ENCODE results near the gene SCN3B. TPM values are rescaled to one million over a fixed set of nuclear protein-coding genes. Genes with fewer than 3 reads are reported as not detected.
"Not testable (repeated sequence)": the region's sequence is repeated elsewhere in the genome, so short reads cannot be mapped to it uniquely, and the experiment has no call there.

The SCN3B gene
- total and polyA plus RNA-seq, 2 donors (not counting 1 experiment from before 2014, with no cell fraction given): under 0.01 to 0.03 TPM

- TF ChIP-seq, protein P1, sequence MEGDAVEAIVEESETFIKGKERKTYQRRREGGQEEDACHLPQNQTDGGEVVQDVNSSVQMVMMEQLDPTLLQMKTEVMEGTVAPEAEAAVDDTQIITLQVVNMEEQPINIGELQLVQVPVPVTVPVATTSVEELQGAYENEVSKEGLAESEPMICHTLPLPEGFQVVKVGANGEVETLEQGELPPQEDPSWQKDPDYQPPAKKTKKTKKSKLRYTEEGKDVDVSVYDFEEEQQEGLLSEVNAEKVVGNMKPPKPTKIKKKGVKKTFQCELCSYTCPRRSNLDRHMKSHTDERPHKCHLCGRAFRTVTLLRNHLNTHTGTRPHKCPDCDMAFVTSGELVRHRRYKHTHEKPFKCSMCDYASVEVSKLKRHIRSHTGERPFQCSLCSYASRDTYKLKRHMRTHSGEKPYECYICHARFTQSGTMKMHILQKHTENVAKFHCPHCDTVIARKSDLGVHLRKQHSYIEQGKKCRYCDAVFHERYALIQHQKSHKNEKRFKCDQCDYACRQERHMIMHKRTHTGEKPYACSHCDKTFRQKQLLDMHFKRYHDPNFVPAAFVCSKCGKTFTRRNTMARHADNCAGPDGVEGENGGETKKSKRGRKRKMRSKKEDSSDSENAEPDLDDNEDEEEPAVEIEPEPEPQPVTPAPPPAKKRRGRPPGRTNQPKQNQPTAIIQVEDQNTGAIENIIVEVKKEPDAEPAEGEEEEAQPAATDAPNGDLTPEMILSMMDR (conservative IDR thresholded peaks at IDR 0.05 in 1 of 2, IDR thresholded peaks at IDR 0.05 in 1 of 2; ENCODE audit: low read depth in 1 of 2, low read length in 2 of 2): no peak
- TF ChIP-seq EZH2 (IDR thresholded peaks at IDR 0.05; ENCODE audit: low read length, missing control alignments): no peak
- Histone ChIP-seq H3K27me3 (ENCODE audit: control insufficient read depth, insufficient read depth, low read length) (no peaks in the 10 kb centered on the region), H4K20me1 (ENCODE audit: control insufficient read depth, extremely low read depth, insufficient read depth, low read length) (no peaks in the 10 kb centered on the region)
Observed at GRCh38 chr11:123671534-123671933, 17.1 kb upstream of the SCN3B start.

GRCh38 chr11:123670081-123670480 is 15.7 kb upstream of the SCN3B start:
- TF ChIP-seq EZH2 (IDR thresholded peaks at IDR 0.05; ENCODE audit: low read length, missing control alignments): no peak
- TF ChIP-seq, protein P1 (conservative IDR thresholded peaks at IDR 0.05 in 1 of 2, IDR thresholded peaks at IDR 0.05 in 1 of 2; ENCODE audit: low read depth in 1 of 2, low read length in 2 of 2): no peak

More at GRCh38 chr11:123671534-123671933, 17.1 kb upstream of the SCN3B start:
- no peaks in the 10 kb centered on the region for H3K9me3 ChIP-seq (ENCODE audit: control insufficient read depth, insufficient read depth, low read depth, low read length)
- DNase-seq (ENCODE audit: low read depth in 2 of 2): no peak
- H3K4me2 ChIP-seq (ENCODE audit: extremely low read depth, insufficient read depth, low read length): no peak overlapping the region
- no peaks in the 10 kb centered on the region for H3K4me1 ChIP-seq (ENCODE audit: control insufficient read depth, extremely low read depth, insufficient read depth, low read length)
- no peak overlapping the region for H3K9ac ChIP-seq (ENCODE audit: insufficient read depth, low read length)
- no peak overlapping the region for H2AFZ ChIP-seq (ENCODE audit: low read length)
- H3K36me3 ChIP-seq (ENCODE audit: control insufficient read depth, insufficient read depth, low read length): no peaks in the 10 kb centered on the region
- no peaks in the 10 kb centered on the region for H3K79me2 ChIP-seq (ENCODE audit: control insufficient read depth, insufficient read depth, low read length)
- no peak overlapping the region for H3K27ac ChIP-seq (ENCODE audit: insufficient read depth, low read length)
- no peak overlapping the region for H3K4me3 ChIP-seq (replicated peaks in 1 of 4; ENCODE audit: control extremely low read depth in 1 of 4, insufficient read depth in 1 of 4, low read depth in 3 of 4, low read length in 4 of 4)

DNA sequence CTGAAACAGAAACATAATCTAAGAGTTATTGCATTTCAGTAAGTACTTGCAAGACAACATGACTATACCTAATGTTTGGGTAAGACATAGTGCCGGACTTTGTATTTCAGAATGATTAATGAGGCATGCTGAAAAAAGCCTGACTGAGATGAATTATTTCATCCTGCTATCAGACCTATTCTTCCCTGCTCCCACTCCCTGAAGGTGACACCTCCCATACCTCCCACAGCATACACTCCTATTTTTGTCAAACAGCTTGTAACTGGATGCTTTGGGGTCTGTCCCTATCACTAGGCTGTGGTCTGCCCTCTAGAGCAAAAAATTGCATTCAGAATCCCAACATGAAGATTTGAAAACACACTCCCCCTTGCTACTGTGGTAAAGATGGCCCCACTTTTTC is 10.9 kb upstream of the SCN3B start:
- Histone ChIP-seq H3K9ac (ENCODE audit: insufficient read depth, low read length) (no peak overlapping the region), H3K36me3 (ENCODE audit: control insufficient read depth, insufficient read depth, low read length) (no peaks in the 10 kb centered on the region), H3K27ac (ENCODE audit: insufficient read depth, low read length) (no peak overlapping the region), H3K79me2 (ENCODE audit: control insufficient read depth, insufficient read depth, low read length) (no peaks in the 10 kb centered on the region), H3K9me3 (ENCODE audit: control insufficient read depth, insufficient read depth, low read depth, low read length) (no peaks in the 10 kb centered on the region), H3K4me3 (replicated peaks in 1 of 4; ENCODE audit: control extremely low read depth in 1 of 4, insufficient read depth in 1 of 4, low read depth in 3 of 4, low read length in 4 of 4) (no peak overlapping the region), H2AFZ (ENCODE audit: low read length) (no peak overlapping the region), H3K27me3 (ENCODE audit: control insufficient read depth, insufficient read depth, low read length) (no peaks in the 10 kb centered on the region), H4K20me1 (ENCODE audit: control insufficient read depth, extremely low read depth, insufficient read depth, low read length) (no peaks in the 10 kb centered on the region), H3K4me2 (ENCODE audit: extremely low read depth, insufficient read depth, low read length) (no peak overlapping the region), H3K4me1 (ENCODE audit: control insufficient read depth, extremely low read depth, insufficient read depth, low read length) (no peaks in the 10 kb centered on the region)
- DNase-seq (ENCODE audit: low read depth in 2 of 2): no peak
- TF ChIP-seq, protein P1 (conservative IDR thresholded peaks at IDR 0.05 in 1 of 2, IDR thresholded peaks at IDR 0.05 in 1 of 2; ENCODE audit: low read depth in 1 of 2, low read length in 2 of 2): no peak
- TF ChIP-seq EZH2 (IDR thresholded peaks at IDR 0.05; ENCODE audit: low read length, missing control alignments): no peak

More at GRCh38 chr11:123670081-123670480, 15.7 kb upstream of the SCN3B start:
- no peaks in the 10 kb centered on the region for H3K79me2 ChIP-seq (ENCODE audit: control insufficient read depth, insufficient read depth, low read length)
- no peak overlapping the region for H3K27ac ChIP-seq (ENCODE audit: insufficient read depth, low read length)
- H3K27me3 ChIP-seq (ENCODE audit: control insufficient read depth, insufficient read depth, low read length): no peaks in the 10 kb centered on the region
- H2AFZ ChIP-seq (ENCODE audit: low read length): no peak overlapping the region
- H3K9me3 ChIP-seq (ENCODE audit: control insufficient read depth, insufficient read depth, low read depth, low read length): no peaks in the 10 kb centered on the region
- no peak overlapping the region for H3K9ac ChIP-seq (ENCODE audit: insufficient read depth, low read length)
- H3K4me2 ChIP-seq (ENCODE audit: extremely low read depth, insufficient read depth, low read length): no peak overlapping the region
- H4K20me1 ChIP-seq (ENCODE audit: control insufficient read depth, extremely low read depth, insufficient read depth, low read length): no peaks in the 10 kb centered on the region
- H3K36me3 ChIP-seq (ENCODE audit: control insufficient read depth, insufficient read depth, low read length): no peaks in the 10 kb centered on the region
- H3K4me3 ChIP-seq (replicated peaks in 1 of 4; ENCODE audit: control extremely low read depth in 1 of 4, insufficient read depth in 1 of 4, low read depth in 3 of 4, low read length in 4 of 4): no peak overlapping the region
- no peaks in the 10 kb centered on the region for H3K4me1 ChIP-seq (ENCODE audit: control insufficient read depth, extremely low read depth, insufficient read depth, low read length)
- DNase-seq (ENCODE audit: low read depth in 2 of 2): no peak

- H3K36me3 ChIP-seq (ENCODE audit: control insufficient read depth, insufficient read depth, low read length); H3K9ac ChIP-seq (ENCODE audit: insufficient read depth, low read length); DNase-seq (ENCODE audit: low read depth in 2 of 2); H3K79me2 ChIP-seq (ENCODE audit: control insufficient read depth, insufficient read depth, low read length); H3K9me3 ChIP-seq (ENCODE audit: control insufficient read depth, insufficient read depth, low read depth, low read length); H3K4me3 ChIP-seq (replicated peaks in 1 of 4; ENCODE audit: control extremely low read depth in 1 of 4, insufficient read depth in 1 of 4, low read depth in 3 of 4, low read length in 4 of 4); H3K4me2 ChIP-seq (ENCODE audit: extremely low read depth, insufficient read depth, low read length); H4K20me1 ChIP-seq (ENCODE audit: control insufficient read depth, extremely low read depth, insufficient read depth, low read length); H3K27ac ChIP-seq (ENCODE audit: insufficient read depth, low read length); H2AFZ ChIP-seq (ENCODE audit: low read length); H3K27me3 ChIP-seq (ENCODE audit: control insufficient read depth, insufficient read depth, low read length); H3K4me1 ChIP-seq (ENCODE audit: control insufficient read depth, extremely low read depth, insufficient read depth, low read length): not testable (repeated sequence)
Observed at GRCh38 chr11:123659965-123660364, 5.5 kb upstream of the SCN3B start.
